ENCODE measurements around the gene R3HDM4. TPM values are rescaled to one million over a fixed set of nuclear protein-coding genes. Genes with fewer than 3 reads are reported as not detected.
"Not testable (repeated sequence)": the region's sequence is repeated elsewhere in the genome, so short reads cannot be mapped to it uniquely, and the experiment has no call there.

R3HDM4 gene
- total RNA-seq, 1 donor from 2014 or later = 75.7 TPM

- DNase-seq (ENCODE audit: extremely low read depth, low read depth, low spot score) = not testable (repeated sequence)
Measured at GRCh38 chr19:878751-879561, 34.1 kb downstream of the R3HDM4 start.

GRCh38 chr19:877992-878660 is 34.9 kb downstream of the R3HDM4 start:
- not testable (repeated sequence) for DNase-seq (ENCODE audit: extremely low read depth, low read depth, low spot score)

- no peak for DNase-seq (ENCODE audit: extremely low read depth, low read depth, low spot score)
Measured at GRCh38 chr19:876780-877314, 36.2 kb downstream of the R3HDM4 start.

- DNase-seq (ENCODE audit: extremely low read depth, low read depth, low spot score) = no peak
Measured at GRCh38 chr19:876089-876488, 36.9 kb downstream of the R3HDM4 start.

GRCh38 chr19:875265-875879 is 37.6 kb downstream of the R3HDM4 start:
- no peak for DNase-seq (ENCODE audit: extremely low read depth, low read depth, low spot score)

GRCh38 chr19:873561-874041 is 39.4 kb downstream of the R3HDM4 start:
- DNase-seq (ENCODE audit: extremely low read depth, low read depth, low spot score) = no peak

- no peak for DNase-seq (ENCODE audit: extremely low read depth, low read depth, low spot score)
Measured at GRCh38 chr19:873084-873483, 39.9 kb downstream of the R3HDM4 start.

GRCh38 chr19:872266-872951 is 40.6 kb downstream of the R3HDM4 start:
- no peak for DNase-seq (ENCODE audit: extremely low read depth, low read depth, low spot score)

GRCh38 chr19:871446-872265 is 41.4 kb downstream of the R3HDM4 start:
- DNase-seq (ENCODE audit: extremely low read depth, low read depth, low spot score) = no peak

GRCh38 chr19:870963-871401 is 42.0 kb downstream of the R3HDM4 start:
- DNase-seq (ENCODE audit: extremely low read depth, low read depth, low spot score) = no peak

- no peak for DNase-seq (ENCODE audit: extremely low read depth, low read depth, low spot score)
Measured at GRCh38 chr19:870314-870713, 42.7 kb downstream of the R3HDM4 start.

GRCh38 chr19:869245-870177 is 43.5 kb downstream of the R3HDM4 start:
- DNase-seq (ENCODE audit: extremely low read depth, low read depth, low spot score) = peak; percentile 42

GRCh38 chr19:868458-869244 is 44.4 kb downstream of the R3HDM4 start:
- no peak for DNase-seq (ENCODE audit: extremely low read depth, low read depth, low spot score)

- no peak for DNase-seq (ENCODE audit: extremely low read depth, low read depth, low spot score)
Measured at GRCh38 chr19:867855-868457, 45.1 kb downstream of the R3HDM4 start.

GRCh38 chr19:867301-867793 is 45.7 kb downstream of the R3HDM4 start:
- no peak for DNase-seq (ENCODE audit: extremely low read depth, low read depth, low spot score)

- DNase-seq (ENCODE audit: extremely low read depth, low read depth, low spot score) = no peak
Measured at GRCh38 chr19:866769-867300, 46.2 kb downstream of the R3HDM4 start.

- no peak for DNase-seq (ENCODE audit: extremely low read depth, low read depth, low spot score)
Measured at GRCh38 chr19:863315-863620, 49.8 kb downstream of the R3HDM4 start.

All from glomerular endothelial cell (primary cell).